Osteoblast (primary cell): Measurements from ENCODE around the gene CDKN2D. TPM values are rescaled to one million over a fixed set of nuclear protein-coding genes. Genes with fewer than 3 reads are reported as not detected.

Source experiments
- DNase-seq: peaks from one replicate; pipeline ENCODE4 v3.0.0; 2011; ENCODE audit warnings: low spot score, mixed read lengths; ENCODE audit not compliant: insufficient read length; ENCODE audit errors: missing footprints
- H2AFZ ChIP-seq: 2 replicates; pipeline ENCODE4 v1.6.0; 2011; ENCODE audit warnings: mild to moderate bottlenecking, low read length
- H3K27ac ChIP-seq: 2 replicates; pipeline ENCODE4 v1.5.1; 2011; ENCODE audit warnings: mild to moderate bottlenecking, low read depth, low read length, moderate library complexity
- H3K27me3 ChIP-seq: 2 replicates; pipeline ENCODE4 v1.6.0; 2012; ENCODE audit warnings: mild to moderate bottlenecking, control low read depth, inconsistent platforms, low read length, moderate library complexity; ENCODE audit not compliant: insufficient read depth
- H3K36me3 ChIP-seq: 2 replicates; pipeline ENCODE4 v1.5.1; 2011; ENCODE audit warnings: mild to moderate bottlenecking, low read length, control low read depth, moderate library complexity; ENCODE audit not compliant: insufficient read depth
- H3K4me1 ChIP-seq: 2 replicates; pipeline ENCODE4 v1.5.1; 2011; ENCODE audit warnings: mild to moderate bottlenecking, low read length, control low read depth, moderate library complexity; ENCODE audit not compliant: insufficient read depth
- H3K4me2 ChIP-seq: 2 replicates; pipeline ENCODE4 v1.6.0; 2011; ENCODE audit warnings: mild to moderate bottlenecking, low read length; ENCODE audit not compliant: insufficient read depth
- H3K4me3 ChIP-seq: fragments of 200-600 bp; sonication (generic); 3 replicates; pipeline ENCODE4 v1.5.1; 2012; ENCODE audit warnings: mild to moderate bottlenecking, low read length, inconsistent platforms; ENCODE audit not compliant: insufficient read depth
- H3K79me2 ChIP-seq: 2 replicates; pipeline ENCODE4 v1.6.0; 2012; ENCODE audit warnings: mild to moderate bottlenecking, low read length, control low read depth, inconsistent platforms; ENCODE audit not compliant: insufficient read depth
- H3K9me3 ChIP-seq: 2 replicates; pipeline ENCODE4 v1.5.1; 2011; ENCODE audit warnings: low read depth, low read length, control low read depth
- H4K20me1 ChIP-seq: 2 replicates; pipeline ENCODE4 v1.6.0; 2012; ENCODE audit warnings: mild to moderate bottlenecking, low read length, control low read depth; ENCODE audit not compliant: insufficient read depth
- total RNA-seq: library from RNA; depleted of rRNA; stranded (reverse); fragments of >200 nt; gene quantifications from 2 replicates; pipeline ENCODE4 v1.2.3, GENCODE V29; 2012
- TF ChIP-seq, protein P1 (sequence below): IDR thresholded peaks from 2 replicates; pipeline ENCODE4 v1.5.1; 2011; ENCODE audit warnings: mild to moderate bottlenecking, low read depth, low read length, moderate library complexity; ENCODE audit errors: extremely low read depth

The CDKN2D gene
- total RNA-seq, 1 donor, result 4.0 TPM

DNA sequence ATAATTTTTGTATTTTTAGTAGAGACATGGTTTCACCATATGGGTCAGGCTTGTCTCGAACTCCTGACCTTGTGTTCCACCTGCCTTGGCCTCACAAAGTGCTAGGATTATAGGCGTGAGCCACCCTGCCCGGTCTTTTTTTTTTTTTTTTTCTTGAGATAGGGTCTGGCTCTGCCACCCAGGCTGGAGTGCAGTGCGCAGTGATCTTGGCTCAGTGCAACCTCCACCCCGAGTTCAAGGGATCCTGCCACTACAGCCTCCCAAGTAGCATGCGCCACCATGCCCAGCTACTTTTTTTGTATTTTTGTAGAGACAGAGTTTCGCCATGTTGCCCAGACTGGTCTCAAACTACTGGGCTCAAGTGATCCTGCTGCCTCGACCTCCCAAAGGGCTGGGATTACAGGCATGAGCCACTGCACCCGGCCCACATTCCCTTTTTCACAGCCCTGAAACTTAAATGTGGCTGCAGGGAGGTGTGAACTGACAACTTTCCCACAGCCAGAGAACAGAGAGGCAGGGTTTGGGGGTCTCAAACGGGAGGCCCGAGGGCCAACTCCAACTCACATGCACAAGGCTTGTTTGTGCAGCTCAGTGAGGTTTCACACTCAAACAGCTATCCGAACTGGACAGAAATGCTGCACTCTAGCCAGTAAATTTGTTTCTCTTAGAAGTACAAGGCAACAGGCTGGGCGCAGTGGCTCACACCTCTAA lies 47.2 kb downstream of the CDKN2D start:
- peaks cover 17% of the 10 kb centered on the region for H3K27me3 ChIP-seq
- H3K36me3 ChIP-seq, result no peaks in the 10 kb centered on the region
- H3K4me1 ChIP-seq, result peaks cover 17% of the 10 kb centered on the region
- DNase-seq, result peak; percentile 6
- no peak overlapping the region for H2AFZ ChIP-seq
- H3K79me2 ChIP-seq, result no peaks in the 10 kb centered on the region
- no peaks in the 10 kb centered on the region for H3K9me3 ChIP-seq
- H4K20me1 ChIP-seq, result no peaks in the 10 kb centered on the region
- TF ChIP-seq, protein P1, sequence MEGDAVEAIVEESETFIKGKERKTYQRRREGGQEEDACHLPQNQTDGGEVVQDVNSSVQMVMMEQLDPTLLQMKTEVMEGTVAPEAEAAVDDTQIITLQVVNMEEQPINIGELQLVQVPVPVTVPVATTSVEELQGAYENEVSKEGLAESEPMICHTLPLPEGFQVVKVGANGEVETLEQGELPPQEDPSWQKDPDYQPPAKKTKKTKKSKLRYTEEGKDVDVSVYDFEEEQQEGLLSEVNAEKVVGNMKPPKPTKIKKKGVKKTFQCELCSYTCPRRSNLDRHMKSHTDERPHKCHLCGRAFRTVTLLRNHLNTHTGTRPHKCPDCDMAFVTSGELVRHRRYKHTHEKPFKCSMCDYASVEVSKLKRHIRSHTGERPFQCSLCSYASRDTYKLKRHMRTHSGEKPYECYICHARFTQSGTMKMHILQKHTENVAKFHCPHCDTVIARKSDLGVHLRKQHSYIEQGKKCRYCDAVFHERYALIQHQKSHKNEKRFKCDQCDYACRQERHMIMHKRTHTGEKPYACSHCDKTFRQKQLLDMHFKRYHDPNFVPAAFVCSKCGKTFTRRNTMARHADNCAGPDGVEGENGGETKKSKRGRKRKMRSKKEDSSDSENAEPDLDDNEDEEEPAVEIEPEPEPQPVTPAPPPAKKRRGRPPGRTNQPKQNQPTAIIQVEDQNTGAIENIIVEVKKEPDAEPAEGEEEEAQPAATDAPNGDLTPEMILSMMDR, result no peak
- no peak overlapping the region for H3K27ac ChIP-seq
- H3K4me3 ChIP-seq, result no peak overlapping the region
- H3K4me2 ChIP-seq, result no peak overlapping the region

DNA sequence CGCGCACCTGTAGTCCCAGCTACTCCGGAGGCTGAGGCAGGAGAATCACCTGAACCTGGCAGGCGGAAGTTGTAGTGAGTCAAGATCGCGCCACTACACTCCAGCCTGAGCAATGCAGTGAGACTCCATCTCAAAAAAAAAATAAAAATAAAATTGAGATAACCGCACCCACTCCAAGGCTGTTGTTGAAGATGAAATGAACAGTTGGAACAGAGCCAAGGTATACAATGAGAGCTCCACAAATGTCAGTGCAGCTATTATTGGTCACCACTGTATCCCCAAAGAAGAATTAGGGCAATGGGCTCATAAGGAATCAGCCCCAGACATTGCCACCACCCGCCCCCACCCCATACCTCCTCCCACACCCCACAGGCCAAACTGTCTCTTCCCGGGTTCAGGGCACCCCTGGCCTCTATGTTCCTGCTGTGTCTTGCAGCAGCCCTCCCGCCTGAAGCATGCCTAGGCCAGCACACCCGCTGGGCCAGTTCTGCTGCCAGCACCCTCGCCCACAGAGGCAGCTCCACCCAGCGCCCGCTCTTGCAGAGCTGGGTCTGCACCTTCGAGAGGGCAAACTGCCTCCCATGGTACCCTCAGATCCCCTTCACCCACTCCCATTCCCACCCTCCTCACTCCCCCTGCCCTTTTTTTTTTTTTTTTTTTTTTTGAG lies 48.0 kb downstream of the CDKN2D start:
- H3K27ac ChIP-seq, result no peak overlapping the region
- peaks cover 17% of the 10 kb centered on the region for H3K27me3 ChIP-seq
- H3K79me2 ChIP-seq, result no peaks in the 10 kb centered on the region
- no peaks in the 10 kb centered on the region for H3K36me3 ChIP-seq
- no peak overlapping the region for H3K4me3 ChIP-seq
- H3K9me3 ChIP-seq, result no peaks in the 10 kb centered on the region
- TF ChIP-seq, protein P1, result no peak
- no peak overlapping the region for H3K4me2 ChIP-seq
- DNase-seq, result peak; percentile 81
- peaks cover 18% of the 10 kb centered on the region for H3K4me1 ChIP-seq
- no peak overlapping the region for H2AFZ ChIP-seq
- no peaks in the 10 kb centered on the region for H4K20me1 ChIP-seq

DNA sequence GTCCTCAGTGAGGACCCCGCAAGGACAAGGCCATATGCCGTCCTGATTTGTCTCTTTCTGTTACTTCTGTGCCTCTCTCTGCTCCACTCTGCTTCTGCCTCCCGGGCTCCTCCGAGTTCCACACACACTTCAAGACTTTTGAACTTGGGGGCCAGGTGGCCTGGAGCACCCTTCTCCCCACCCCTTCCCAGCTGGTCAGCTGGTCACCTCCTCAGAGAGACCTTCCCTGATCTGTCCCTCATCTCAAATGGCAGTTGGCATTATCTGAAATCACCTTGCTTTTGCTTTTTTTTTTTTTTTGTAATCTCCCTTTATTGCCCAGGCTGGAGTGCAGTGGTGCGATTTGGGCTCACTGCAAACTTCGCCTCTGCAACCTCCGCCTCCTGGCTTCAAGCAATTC lies 49.4 kb downstream of the CDKN2D start:
- Histone ChIP-seq H3K27me3 (peaks cover 24% of the 10 kb centered on the region), H3K79me2 (no peaks in the 10 kb centered on the region), H3K4me3 (no peak overlapping the region), H3K36me3 (no peaks in the 10 kb centered on the region), H4K20me1 (no peaks in the 10 kb centered on the region), H3K4me1 (peaks cover 18% of the 10 kb centered on the region), H3K27ac (no peak overlapping the region), H2AFZ (no peak overlapping the region), H3K4me2 (no peak overlapping the region), H3K9me3 (no peaks in the 10 kb centered on the region)
- TF ChIP-seq, protein P1, result no peak
- no peak for DNase-seq
